Epidermal melanocyte (primary cell): ENCODE results near the gene MRPL37.

ENCODE experiments used
- DNase-seq: peaks from one replicate; pipeline ENCODE4 v3.0.0; 2011; ENCODE audit warnings: low spot score; ENCODE audit not compliant: insufficient read length

The MRPL37 gene

GRCh38 chr1:54263601-54264226 is 63.7 kb downstream of the MRPL37 start:
- no peak for DNase-seq

- no peak for DNase-seq
Measured at GRCh38 chr1:54265126-54265525, 65.2 kb downstream of the MRPL37 start.

- DNase-seq: no peak
Measured at GRCh38 chr1:54265659-54266058, 65.7 kb downstream of the MRPL37 start.

- DNase-seq: no peak
Measured at GRCh38 chr1:54266195-54266594, 66.2 kb downstream of the MRPL37 start.

GRCh38 chr1:54266908-54267307 is 66.9 kb downstream of the MRPL37 start:
- DNase-seq: no peak
